Uterus (tissue), 2 donors: Measurements from ENCODE around the gene NMNAT2.

ENCODE experiments used
- POLR2A ChIP-seq, 2 donors: fragments of 450-650 bp; IDR thresholded peaks; one replicate each; pipeline ENCODE4 v1.6.1; 2016; ENCODE audit warnings: antibody characterized with exemption in 2 of 2, mild to moderate bottlenecking in 1 of 2, moderate library complexity in 1 of 2
- TF ChIP-seq, protein P1 (sequence below), 4 experiments: fragments of 200-600 bp in 2 of 4; fragments of 450-650 bp in 2 of 4; sonication (generic) in 2 of 4; IDR thresholded peaks; one replicate each; pipeline ENCODE4 v1.5.1; 2016 to 2019; ENCODE audit warnings: antibody characterized with exemption in 4 of 4, mild to moderate bottlenecking in 2 of 4, moderate library complexity in 1 of 4

DNA sequence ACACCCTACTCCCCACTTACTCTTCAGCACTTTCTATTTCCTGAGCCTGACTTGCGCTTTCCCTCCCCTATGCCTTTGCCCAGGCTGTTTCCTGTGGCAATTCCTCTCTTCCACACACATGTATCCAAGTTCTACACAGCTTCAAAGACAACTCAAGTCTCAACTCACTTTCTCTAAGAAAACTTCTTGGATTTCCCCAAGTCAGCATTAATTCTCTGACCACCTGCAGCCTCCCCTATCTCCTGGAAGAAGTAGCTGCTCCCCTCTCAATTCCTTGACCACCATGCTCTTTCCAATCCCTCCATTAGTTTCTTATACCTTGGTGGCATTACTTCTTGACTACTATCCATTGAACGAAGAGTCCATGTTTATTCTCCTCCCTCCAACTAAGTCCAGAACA lies 42.8 kb downstream of the NMNAT2 start:
- no peak for TF ChIP-seq POLR2A (IDR thresholded peaks at IDR 0.05)
- TF ChIP-seq, protein P1, sequence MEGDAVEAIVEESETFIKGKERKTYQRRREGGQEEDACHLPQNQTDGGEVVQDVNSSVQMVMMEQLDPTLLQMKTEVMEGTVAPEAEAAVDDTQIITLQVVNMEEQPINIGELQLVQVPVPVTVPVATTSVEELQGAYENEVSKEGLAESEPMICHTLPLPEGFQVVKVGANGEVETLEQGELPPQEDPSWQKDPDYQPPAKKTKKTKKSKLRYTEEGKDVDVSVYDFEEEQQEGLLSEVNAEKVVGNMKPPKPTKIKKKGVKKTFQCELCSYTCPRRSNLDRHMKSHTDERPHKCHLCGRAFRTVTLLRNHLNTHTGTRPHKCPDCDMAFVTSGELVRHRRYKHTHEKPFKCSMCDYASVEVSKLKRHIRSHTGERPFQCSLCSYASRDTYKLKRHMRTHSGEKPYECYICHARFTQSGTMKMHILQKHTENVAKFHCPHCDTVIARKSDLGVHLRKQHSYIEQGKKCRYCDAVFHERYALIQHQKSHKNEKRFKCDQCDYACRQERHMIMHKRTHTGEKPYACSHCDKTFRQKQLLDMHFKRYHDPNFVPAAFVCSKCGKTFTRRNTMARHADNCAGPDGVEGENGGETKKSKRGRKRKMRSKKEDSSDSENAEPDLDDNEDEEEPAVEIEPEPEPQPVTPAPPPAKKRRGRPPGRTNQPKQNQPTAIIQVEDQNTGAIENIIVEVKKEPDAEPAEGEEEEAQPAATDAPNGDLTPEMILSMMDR (IDR thresholded peaks at IDR 0.05), result no peak
